ENCODE data around the gene SPNS2.

SPNS2 gene

DNA sequence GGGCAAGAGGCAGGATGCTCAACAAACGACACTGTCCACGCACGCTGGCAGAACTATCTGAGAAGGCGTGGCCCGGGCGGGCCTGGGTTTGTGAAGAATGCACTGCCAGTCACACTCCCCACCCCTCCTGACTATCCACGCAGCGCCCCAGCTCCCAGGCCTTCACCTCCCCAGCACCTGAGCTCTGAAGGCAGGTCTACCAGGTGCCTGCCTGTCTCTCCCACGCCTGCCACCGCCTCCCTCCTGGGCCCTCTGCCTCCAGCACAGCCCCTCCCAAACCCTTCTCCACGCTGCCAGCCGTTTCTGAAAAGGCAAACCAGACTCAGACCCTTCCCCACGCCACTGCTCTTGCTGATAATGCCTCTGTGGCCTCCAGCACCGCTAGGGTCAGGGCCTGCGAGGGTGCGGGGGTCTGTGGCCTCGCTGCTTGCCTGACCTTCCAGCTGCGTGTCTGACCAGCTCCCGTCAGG lies 44.9 kb downstream of the SPNS2 start:
- Histone ChIP-seq H3K9ac (ENCODE audit: low read length) (no peak overlapping the region), H3K27me3 (ENCODE audit: control insufficient read depth in 1 of 2, insufficient read depth in 2 of 2, low read length in 2 of 2) (no peaks in the 10 kb centered on the region), H3K9me3 (ENCODE audit: low read length) (no peaks in the 10 kb centered on the region), H3K4me1 (ENCODE audit: insufficient read depth, low read length) (no peaks in the 10 kb centered on the region), H3K36me3 (ENCODE audit: insufficient read depth, low read length) (peaks cover 29% of the 10 kb centered on the region), H3K27ac (ENCODE audit: low read depth, low read length) (no peak overlapping the region), H3K4me3 (ENCODE audit: low read depth in 1 of 2, low read length in 2 of 2) (no peak overlapping the region)

GRCh38 chr17:4544135-4544950 lies 45.7 kb downstream of the SPNS2 start:
- Histone ChIP-seq H3K36me3 (ENCODE audit: insufficient read depth, low read length) (peaks cover 35% of the 10 kb centered on the region), H3K27me3 (ENCODE audit: control insufficient read depth in 1 of 2, insufficient read depth in 2 of 2, low read length in 2 of 2) (no peaks in the 10 kb centered on the region), H3K4me1 (ENCODE audit: insufficient read depth, low read length) (no peaks in the 10 kb centered on the region), H3K27ac (ENCODE audit: low read depth, low read length) (no peak overlapping the region), H3K9me3 (ENCODE audit: low read length) (no peaks in the 10 kb centered on the region), H3K9ac (ENCODE audit: low read length) (no peak overlapping the region), H3K4me3 (ENCODE audit: low read depth in 1 of 2, low read length in 2 of 2) (no peak overlapping the region)

- no peaks in the 10 kb centered on the region for H3K4me1 ChIP-seq (ENCODE audit: insufficient read depth, low read length)
- H3K9ac ChIP-seq (ENCODE audit: low read length) = no peak overlapping the region
- H3K27ac ChIP-seq (ENCODE audit: low read depth, low read length) = no peak overlapping the region
- H3K36me3 ChIP-seq (ENCODE audit: insufficient read depth, low read length) = peaks cover 40% of the 10 kb centered on the region
- H3K4me3 ChIP-seq (ENCODE audit: low read depth in 1 of 2, low read length in 2 of 2) = no peak overlapping the region
- H3K27me3 ChIP-seq (ENCODE audit: control insufficient read depth in 1 of 2, insufficient read depth in 2 of 2, low read length in 2 of 2) = no peaks in the 10 kb centered on the region
- no peaks in the 10 kb centered on the region for H3K9me3 ChIP-seq (ENCODE audit: low read length)
Observed at GRCh38 chr17:4544951-4545216, 46.2 kb downstream of the SPNS2 start.

DNA sequence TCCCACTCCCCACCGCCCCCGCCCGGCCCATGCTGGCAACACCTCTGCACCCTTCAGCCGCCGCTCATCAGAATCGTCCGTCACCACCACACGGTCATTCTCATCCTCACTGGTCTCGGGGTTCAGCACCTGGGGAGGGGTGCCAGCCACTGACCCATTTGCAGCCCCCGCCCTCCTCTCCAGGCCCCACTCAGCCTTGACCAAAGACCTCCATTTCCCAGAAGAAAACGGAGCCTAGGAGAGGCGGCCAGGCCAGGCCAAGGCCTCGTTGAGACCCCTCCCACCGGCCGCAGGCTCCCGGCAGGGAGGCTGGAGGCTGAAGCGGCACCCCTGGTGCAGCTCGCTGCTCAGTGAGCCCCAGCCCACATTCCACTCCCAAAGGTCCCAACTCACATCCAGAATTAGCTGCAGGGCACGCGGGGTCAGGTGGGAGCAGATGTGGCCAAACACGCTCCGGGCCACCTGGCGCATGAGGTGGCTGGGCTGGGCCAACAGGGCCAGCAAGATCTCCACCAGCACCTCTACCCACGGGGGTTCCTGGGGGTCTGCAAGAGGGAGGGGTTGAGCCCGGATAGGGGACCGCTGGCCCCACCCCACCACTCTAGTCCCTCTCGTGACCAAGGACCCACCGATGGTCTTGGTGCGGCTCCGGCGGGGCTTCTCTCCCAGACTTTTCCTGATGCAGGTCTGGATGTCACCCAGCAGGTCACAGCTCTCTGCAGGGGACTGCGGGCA lies 46.7 kb downstream of the SPNS2 start:
- Histone ChIP-seq H3K9me3 (ENCODE audit: low read length) (no peaks in the 10 kb centered on the region), H3K4me3 (ENCODE audit: low read depth in 1 of 2, low read length in 2 of 2) (no peak overlapping the region), H3K9ac (ENCODE audit: low read length) (no peak overlapping the region), H3K27me3 (ENCODE audit: control insufficient read depth in 1 of 2, insufficient read depth in 2 of 2, low read length in 2 of 2) (no peaks in the 10 kb centered on the region), H3K4me1 (ENCODE audit: insufficient read depth, low read length) (no peaks in the 10 kb centered on the region), H3K36me3 (ENCODE audit: insufficient read depth, low read length) (peaks cover 44% of the 10 kb centered on the region), H3K27ac (ENCODE audit: low read depth, low read length) (no peak overlapping the region)

DNA sequence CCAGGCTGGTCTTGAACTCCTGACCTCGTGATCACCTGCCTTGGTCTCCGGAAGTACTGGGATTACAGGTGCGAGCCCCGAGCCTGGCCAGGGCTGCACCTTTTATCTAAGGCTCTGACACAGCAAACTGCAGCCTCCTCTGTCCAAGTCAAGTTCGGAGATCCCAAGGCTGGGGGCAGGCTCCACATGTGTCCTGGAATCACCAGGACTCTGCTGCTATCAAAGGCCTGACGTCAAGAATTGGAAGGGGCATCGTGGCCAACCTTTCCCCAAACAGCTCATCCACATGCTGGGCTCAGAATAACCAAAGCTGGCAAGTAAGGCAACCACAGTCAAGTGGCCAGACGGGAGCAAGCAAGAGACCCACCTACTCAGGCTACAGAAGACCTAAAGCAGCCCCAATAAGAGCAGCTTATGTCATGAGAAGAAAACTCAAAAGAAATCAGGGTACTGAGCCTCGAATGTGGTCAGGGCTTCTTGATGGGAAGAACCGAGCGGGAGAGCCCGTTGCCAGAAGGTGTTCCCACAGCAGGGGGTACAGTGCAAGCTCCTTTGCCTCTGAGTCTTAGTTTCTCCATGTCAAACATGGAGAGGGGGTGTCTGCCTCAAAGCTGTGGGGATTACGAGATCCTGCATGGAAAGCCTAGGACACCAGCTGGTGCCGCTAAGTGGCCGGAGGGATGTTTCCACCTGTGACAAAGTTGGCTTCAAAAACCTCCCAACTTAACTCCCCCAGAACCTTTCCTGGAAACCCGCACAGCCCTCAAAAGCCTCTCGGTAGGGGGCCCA lies 48.6 kb downstream of the SPNS2 start:
- H3K4me3 ChIP-seq (ENCODE audit: low read depth in 1 of 2, low read length in 2 of 2) = no peak overlapping the region
- H3K9ac ChIP-seq (ENCODE audit: low read length) = no peak overlapping the region
- H3K36me3 ChIP-seq (ENCODE audit: insufficient read depth, low read length) = peaks cover 42% of the 10 kb centered on the region
- H3K4me1 ChIP-seq (ENCODE audit: insufficient read depth, low read length) = no peaks in the 10 kb centered on the region
- H3K27me3 ChIP-seq (ENCODE audit: control insufficient read depth in 1 of 2, insufficient read depth in 2 of 2, low read length in 2 of 2) = no peaks in the 10 kb centered on the region
- no peak overlapping the region for H3K27ac ChIP-seq (ENCODE audit: low read depth, low read length)
- H3K9me3 ChIP-seq (ENCODE audit: low read length) = no peaks in the 10 kb centered on the region

DNA sequence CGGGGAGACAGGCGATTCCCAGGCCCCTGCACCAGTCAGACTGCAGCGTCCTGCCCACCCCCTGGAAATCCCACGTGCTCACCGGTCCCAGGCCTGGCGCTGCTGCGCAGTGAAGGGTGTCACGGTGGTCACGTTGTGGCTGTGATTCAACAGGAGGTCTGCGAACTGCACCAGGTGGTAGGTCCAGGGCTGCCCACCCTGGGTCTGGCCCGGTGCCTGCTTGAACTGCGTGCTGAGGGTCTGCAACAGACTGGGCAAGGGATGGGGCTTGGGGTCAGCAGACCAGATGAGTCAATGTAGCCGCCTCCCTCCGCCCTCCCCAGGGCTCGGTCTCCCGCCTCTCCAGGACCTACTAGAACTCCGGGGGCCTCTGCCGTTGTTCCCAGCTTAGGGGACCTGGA lies 49.4 kb downstream of the SPNS2 start:
- Histone ChIP-seq H3K9ac (ENCODE audit: low read length) (no peak overlapping the region), H3K27ac (ENCODE audit: low read depth, low read length) (no peak overlapping the region), H3K4me3 (ENCODE audit: low read depth in 1 of 2, low read length in 2 of 2) (no peak overlapping the region), H3K36me3 (ENCODE audit: insufficient read depth, low read length) (peaks cover 43% of the 10 kb centered on the region), H3K9me3 (ENCODE audit: low read length) (no peaks in the 10 kb centered on the region), H3K27me3 (ENCODE audit: control insufficient read depth in 1 of 2, insufficient read depth in 2 of 2, low read length in 2 of 2) (no peaks in the 10 kb centered on the region), H3K4me1 (ENCODE audit: insufficient read depth, low read length) (no peaks in the 10 kb centered on the region)

DNA sequence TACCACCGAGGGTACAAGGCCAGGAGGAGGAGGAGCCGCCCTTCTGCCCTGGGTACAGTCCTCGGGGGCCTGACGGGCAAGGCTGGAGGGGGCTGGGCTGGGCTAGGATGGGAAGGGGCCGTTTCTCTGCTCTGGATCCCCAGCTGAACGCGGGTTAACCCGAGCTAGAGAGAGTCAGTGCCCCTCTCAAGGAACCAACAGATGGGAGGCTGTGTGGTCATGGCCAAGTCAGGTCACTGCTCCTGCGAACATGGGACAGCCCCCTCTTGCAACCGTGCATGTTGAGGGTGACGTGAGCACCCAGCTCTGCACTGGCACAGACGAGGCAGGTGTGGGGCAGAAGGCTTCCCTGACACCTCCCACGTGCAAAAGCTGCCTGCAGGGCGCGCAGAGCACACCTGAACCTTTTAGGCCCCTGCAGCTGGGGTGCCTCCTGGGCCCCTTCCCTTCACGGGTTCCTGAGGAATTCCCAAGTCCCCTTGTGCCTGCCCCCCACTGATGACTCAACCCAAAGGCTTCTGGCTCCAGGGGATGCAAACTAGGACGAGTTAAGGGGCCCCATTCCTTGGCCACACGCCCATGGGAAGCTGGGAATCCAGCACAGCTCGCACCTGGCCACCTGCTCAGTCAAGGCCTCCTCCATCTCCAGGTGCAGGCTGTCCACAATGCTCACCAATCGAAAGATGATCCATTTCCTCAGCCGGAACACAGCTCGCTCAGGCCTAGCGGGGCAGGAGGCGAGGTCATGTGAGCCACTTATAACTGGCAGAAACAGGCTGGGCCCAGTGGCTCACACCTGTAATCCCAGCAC lies 50.2 kb downstream of the SPNS2 start:
- H3K4me1 ChIP-seq (ENCODE audit: insufficient read depth, low read length) = peaks cover 4% of the 10 kb centered on the region
- H3K9ac ChIP-seq (ENCODE audit: low read length) = no peak overlapping the region
- H3K36me3 ChIP-seq (ENCODE audit: insufficient read depth, low read length) = peaks cover 48% of the 10 kb centered on the region
- no peaks in the 10 kb centered on the region for H3K27me3 ChIP-seq (ENCODE audit: control insufficient read depth in 1 of 2, insufficient read depth in 2 of 2, low read length in 2 of 2)
- H3K27ac ChIP-seq (ENCODE audit: low read depth, low read length) = no peak overlapping the region
- H3K9me3 ChIP-seq (ENCODE audit: low read length) = no peaks in the 10 kb centered on the region
- H3K4me3 ChIP-seq (ENCODE audit: low read depth in 1 of 2, low read length in 2 of 2) = no peak overlapping the region

DNA sequence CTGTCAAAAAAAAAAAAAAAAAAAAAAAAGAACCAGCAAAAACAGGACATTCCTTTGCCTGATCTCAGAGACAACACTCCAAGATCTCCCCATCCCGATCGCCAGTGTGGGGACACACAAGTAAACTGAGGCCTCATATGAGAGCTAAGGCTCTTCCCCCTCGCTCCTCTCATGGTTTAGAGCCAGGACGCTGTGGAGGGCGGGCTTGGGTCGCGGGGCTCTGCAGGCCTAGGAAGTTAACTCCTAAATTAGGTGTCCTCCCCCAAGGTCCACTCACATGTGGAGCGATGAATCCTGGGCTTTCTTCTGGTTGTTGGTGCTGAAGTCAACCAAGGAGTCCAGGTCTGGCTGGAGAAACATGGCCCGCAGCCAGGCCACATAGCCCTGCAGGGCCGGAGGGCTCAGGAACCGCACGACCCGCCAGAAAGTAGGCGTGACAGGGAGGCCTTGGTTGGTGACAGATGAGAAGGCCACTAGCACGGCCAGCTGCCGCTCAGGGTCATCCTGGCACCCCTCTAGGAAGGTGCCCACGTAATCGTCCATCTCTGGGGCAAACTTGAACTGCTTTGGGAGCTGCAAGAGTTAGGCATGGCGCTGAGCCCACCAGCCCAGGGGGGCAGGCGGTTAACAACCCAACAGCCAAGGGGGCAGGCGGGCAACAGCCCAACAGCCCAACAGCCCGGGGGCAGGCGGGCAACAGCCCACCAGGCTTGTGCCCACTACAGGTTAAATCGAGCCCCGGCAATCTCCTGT lies 51.3 kb downstream of the SPNS2 start:
- Histone ChIP-seq H3K4me1 (ENCODE audit: insufficient read depth, low read length) (peaks cover 13% of the 10 kb centered on the region), H3K9me3 (ENCODE audit: low read length) (no peaks in the 10 kb centered on the region), H3K9ac (ENCODE audit: low read length) (no peak overlapping the region), H3K27me3 (ENCODE audit: control insufficient read depth in 1 of 2, insufficient read depth in 2 of 2, low read length in 2 of 2) (no peaks in the 10 kb centered on the region), H3K27ac (ENCODE audit: low read depth, low read length) (no peak overlapping the region), H3K4me3 (ENCODE audit: low read depth in 1 of 2, low read length in 2 of 2) (no peak overlapping the region), H3K36me3 (ENCODE audit: insufficient read depth, low read length) (peaks cover 47% of the 10 kb centered on the region)

- Histone ChIP-seq H3K4me3 (ENCODE audit: low read depth in 1 of 2, low read length in 2 of 2) (no peak overlapping the region), H3K9me3 (ENCODE audit: low read length) (no peaks in the 10 kb centered on the region), H3K27me3 (ENCODE audit: control insufficient read depth in 1 of 2, insufficient read depth in 2 of 2, low read length in 2 of 2) (no peaks in the 10 kb centered on the region), H3K27ac (ENCODE audit: low read depth, low read length) (no peak overlapping the region), H3K4me1 (ENCODE audit: insufficient read depth, low read length) (peaks cover 13% of the 10 kb centered on the region), H3K9ac (ENCODE audit: low read length) (no peak overlapping the region), H3K36me3 (ENCODE audit: insufficient read depth, low read length) (peaks cover 47% of the 10 kb centered on the region)
Observed at GRCh38 chr17:4550534-4551039, 51.9 kb downstream of the SPNS2 start.

DNA sequence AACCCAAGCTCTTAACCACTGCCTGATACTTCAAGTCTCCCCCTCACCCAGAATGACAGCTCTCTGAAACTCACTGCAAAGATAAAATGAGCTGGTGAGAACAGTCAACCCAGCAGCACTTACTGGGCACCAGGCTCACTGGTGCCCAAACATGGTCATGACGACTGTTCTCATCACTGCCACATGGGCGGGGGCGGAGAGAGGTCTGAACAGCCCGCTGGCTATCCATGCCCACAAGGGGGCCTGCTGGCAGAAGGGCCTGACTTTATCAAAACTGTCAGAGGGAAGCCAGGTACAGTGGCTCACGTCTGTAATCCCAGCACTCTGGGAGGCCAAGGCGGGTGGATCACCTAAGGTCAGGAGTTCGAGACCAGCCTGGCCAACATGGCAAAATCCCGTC lies 52.5 kb downstream of the SPNS2 start:
- Histone ChIP-seq H3K36me3 (ENCODE audit: insufficient read depth, low read length) (peaks cover 47% of the 10 kb centered on the region), H3K9me3 (ENCODE audit: low read length) (no peaks in the 10 kb centered on the region), H3K27ac (ENCODE audit: low read depth, low read length) (no peak overlapping the region), H3K27me3 (ENCODE audit: control insufficient read depth in 1 of 2, insufficient read depth in 2 of 2, low read length in 2 of 2) (no peaks in the 10 kb centered on the region), H3K9ac (ENCODE audit: low read length) (no peak overlapping the region), H3K4me3 (ENCODE audit: low read depth in 1 of 2, low read length in 2 of 2) (no peak overlapping the region), H3K4me1 (ENCODE audit: insufficient read depth, low read length) (peaks cover 19% of the 10 kb centered on the region)
